KG1 (cell line): ENCODE results near the gene UST.

Experiments
- DNase-seq: peaks from one replicate; lab custom pipeline; 2025; lab: John Stamatoyannopoulos, UW

UST gene

DNA sequence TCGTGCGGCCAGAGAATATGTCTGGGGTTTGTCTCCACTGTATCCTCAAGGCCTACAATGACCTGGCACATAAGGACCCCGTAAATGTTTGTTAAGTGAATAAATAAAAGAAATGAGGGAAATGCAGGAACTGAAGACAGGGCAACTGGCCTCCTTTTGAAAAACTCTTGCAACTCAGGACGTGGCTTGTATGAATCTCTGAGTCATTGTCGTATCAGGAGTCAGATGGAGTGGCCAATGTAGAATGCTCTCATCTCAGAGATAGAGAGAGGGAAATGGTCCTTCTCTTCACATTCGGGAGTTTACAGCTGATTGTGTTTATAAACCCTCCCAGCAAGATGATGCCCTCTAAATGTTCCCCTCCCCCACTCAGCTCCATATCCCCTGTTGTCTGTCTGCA lies 57.1 kb downstream of the UST start:
- no peak for DNase-seq

DNA sequence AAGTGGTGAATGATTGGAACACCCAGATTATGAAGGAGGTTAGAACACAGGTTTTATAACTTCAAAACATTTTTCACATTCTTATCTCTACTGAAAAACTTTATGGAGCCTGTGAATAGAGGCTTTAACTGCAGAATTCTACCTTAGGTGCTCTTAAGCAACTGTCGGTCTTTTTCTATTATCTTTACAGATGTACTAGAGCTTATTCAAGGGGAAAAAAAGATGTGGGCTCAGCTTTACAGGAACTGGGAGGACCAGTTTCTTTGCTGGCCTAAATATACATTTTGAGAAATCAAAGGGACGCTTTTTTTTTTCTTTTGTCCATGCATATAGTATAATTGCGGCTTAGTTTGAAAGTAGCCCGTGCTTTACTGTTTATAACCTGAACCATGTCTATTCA lies 58.9 kb downstream of the UST start:
- DNase-seq = no peak

DNA sequence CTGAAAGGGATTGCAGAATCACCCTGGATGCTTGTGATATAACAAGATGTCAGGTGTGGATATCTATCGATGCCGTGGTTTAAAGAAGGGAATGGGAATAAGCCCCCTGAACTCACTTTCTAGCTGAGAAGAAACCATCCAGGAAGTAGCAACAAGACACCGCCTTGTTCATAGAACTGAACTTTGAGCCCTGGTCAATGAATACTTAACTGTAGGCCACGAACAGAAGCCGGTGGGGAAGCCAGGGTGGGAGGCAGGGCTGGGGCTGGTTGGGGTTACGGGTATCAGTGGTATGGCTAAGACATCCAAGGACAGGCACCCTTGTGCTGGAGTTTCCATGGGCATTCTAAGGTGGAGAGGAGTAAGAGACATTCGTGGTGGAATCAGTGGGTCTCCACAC lies 61.0 kb downstream of the UST start:
- no peak for DNase-seq

DNA sequence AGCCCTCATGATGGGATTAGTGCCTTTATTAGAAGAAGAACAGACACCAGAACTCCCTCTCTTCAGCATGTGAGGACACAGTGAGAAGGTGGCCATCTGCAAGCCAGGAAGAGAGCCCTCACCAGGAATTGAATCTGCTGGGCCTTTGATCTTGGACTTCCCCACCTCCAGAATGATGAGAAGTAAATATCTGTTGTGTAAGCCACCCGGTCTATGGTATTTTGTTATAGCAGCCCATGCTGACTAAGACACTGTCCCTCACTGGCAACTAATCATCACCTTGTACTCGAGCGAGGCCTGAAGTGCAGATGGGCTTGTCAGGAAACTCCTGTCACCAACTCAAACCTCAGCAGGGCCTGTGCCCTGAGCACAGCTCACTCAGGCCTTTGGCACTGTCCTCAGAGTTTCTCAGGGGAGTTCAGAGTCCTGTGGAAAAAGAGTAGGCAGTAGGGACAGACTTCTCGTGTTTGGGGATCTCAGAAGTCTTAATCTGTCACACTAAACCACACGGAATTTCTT lies 62.0 kb downstream of the UST start:
- DNase-seq = no peak

DNA sequence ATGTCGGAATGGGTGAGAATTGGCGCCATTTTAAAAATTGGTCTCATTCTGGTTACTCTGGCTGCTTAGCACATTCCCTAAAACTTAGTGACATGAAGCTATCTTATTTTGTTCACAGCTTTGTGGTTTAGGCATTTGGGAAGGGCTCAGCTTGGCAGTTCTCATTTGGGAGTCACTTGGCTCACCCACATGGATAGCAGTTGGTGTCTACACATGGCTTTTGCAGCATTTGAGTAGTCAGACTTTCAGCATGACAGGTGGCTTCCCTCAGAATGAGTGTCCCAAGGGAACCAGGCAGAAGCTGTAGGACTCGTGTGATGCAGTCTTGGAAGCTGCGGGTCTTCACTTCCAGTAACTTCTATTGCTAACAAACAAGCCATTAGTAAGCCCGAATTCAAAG lies 64.6 kb downstream of the UST start:
- no peak for DNase-seq

DNA sequence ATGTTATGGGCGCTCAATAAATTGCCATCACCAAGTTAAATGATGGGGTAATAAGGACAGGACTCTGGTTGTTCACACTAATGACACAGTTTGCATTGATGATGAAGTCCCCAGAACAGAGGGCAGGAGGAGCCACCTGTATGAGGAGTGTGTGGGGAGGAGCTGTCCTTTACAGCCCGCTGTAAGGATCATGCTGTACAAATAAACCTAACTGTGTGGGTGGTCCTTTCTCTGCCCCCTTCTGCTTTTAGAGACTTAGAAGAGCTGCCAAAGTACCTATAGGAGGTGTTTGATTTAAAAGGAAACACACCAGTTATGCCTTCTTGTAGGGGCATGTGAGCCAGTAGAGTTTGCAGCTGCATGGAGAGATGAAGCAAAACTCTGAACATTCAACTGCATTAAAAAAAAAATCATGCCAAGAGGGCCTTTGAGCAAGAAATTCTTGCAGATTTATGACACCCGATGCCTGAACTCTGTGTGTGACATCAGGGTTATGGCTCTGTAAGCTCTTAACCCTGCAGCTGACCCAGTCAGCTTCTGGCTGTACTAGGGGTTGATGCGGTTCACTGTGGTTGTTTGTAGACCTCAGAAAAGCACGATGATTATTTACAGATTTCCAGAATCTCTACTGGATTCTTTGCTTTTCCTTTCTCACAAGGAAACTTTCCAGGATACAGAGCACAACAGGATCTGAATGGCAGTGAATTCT lies 67.4 kb downstream of the UST start:
- no peak for DNase-seq

DNA sequence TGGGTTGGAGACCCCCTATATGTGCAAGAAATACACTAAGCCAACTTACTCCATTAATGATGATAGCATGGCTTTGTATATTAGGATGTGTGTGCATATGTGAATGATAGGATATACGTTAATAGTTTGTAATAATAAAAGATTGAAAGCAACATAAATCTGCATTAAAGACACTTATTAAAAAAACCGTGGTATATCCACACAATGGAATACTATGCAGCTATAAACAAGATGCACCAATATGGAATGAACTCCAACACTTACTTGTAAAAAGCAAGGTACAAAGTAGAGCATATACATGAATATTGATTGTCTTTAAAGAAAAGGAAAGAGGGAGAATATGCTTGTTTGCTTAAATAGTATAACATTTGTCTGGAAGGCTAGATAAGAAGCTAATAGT lies 68.0 kb downstream of the UST start:
- DNase-seq = no peak

DNA sequence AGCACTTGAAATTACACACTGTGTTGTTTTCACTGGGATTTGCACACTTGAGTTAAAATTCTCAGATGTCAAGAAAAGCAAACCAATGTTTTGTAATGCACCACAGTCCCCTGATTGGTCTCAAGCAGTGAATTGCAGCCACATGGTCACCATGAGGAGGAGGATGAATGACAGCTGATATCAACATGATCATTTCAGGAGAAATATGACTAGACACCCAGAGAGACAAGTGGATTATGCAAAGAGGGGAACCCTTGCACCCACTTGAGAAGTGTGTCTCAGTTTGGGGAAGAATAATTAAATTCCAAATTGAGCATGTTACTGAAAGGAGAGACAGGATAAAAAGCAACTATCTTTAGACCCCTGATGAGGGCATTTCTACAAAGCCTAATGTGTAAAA lies 69.3 kb downstream of the UST start:
- DNase-seq = no peak

DNA sequence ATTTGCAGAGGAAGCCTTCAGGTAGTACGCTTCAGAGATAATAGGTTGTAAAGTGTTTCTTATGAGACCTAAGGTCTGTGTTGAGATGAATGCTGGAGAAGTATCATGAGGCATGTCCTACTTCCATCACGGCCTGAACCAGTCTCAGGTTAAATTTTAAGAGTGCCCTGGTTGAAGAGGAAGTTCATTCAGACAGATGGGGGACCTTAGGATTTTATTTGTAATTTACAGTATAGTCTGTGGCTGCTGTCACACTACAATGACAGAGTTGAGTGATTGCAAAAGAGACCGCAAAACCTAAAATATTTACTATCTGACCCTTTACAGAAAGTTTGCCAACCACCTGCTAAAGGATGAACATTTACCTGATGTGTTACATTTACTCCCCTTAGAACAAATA lies 70.9 kb downstream of the UST start:
- DNase-seq = no peak

DNA sequence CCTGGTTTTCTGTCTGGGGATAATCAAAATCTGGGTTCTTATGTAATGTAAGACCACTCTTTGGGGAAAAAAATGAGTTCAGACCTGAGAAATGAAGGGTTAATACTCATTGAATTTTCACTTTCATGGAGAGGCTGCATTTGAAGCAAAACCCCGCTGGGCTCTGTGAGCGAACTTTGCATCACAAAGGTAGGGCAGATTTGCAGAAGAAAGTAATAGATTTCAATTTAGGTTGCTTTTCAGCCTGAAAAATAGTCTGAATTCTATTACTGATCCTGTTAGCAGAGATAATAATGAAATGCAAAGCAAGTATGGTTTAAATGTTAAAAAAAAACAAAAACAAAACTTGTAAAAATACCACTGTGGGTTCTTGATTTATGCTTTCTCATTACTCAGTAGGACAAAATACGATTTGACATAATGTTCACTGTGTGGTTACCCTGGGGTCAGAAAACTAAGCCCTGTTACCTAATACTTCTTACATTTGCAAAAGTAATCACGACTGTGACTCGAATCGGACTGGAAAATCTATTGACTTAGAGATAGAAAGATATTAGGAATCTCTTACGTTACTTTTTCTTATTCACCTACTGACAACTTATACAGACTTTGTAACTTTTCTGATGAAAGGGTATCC lies 72.2 kb downstream of the UST start:
- DNase-seq = no peak

DNA sequence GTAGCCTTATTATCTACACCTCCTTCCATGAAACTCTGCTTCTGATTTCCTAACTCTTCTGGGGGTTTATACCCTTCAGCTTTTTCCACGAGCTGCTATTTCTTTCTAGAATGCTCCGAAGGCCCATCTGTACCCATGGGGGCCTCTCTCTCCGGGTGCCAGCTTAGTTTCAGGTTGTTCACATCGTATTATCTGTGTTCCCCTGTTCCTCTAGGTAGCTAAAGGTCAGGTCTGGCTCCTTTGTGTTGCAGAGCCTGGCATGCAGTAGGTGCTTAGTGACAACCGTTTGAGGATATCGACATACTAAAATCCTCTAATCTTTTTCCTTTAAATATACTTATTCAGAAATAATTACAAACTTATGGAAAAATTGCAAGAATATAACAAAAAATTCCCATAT lies 73.0 kb downstream of the UST start:
- DNase-seq = no peak

DNA sequence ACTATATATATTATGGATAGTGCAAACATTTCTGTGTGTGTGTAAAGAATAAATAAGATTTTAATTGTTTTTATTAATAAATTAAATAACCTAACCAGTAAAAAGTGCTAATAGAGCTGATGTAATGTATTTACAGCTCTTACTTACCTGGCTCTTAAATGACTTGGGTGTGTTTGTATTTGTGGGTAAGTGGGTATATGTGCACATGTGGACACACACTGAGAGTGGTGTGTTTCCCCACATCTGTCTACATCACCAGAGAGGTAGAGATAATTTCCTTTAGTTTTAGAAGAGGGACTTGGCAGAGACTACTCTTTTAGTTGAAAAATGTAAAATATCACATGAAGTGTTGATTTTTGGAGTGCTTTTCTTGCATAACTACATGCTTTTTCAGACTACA lies 76.0 kb downstream of the UST start:
- no peak for DNase-seq

DNA sequence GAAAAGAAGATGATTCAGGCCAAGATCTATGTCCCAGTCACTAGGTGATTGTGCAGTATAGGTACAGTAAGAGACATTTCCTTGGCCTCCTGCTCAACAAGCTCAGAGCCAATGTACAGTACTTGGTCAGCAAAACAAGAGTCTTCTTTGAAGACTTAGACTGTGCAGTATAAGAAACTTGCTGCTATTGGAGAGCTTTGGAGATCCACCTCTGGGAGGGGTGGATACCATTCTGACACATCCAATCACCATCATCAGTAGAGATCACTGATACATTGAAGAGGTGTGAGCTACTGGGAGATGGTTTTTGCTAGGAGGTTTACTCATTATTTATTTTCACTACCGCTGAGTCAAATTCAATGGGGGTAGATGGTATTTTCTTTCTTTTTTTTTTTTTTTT lies 77.5 kb downstream of the UST start:
- no peak for DNase-seq

DNA sequence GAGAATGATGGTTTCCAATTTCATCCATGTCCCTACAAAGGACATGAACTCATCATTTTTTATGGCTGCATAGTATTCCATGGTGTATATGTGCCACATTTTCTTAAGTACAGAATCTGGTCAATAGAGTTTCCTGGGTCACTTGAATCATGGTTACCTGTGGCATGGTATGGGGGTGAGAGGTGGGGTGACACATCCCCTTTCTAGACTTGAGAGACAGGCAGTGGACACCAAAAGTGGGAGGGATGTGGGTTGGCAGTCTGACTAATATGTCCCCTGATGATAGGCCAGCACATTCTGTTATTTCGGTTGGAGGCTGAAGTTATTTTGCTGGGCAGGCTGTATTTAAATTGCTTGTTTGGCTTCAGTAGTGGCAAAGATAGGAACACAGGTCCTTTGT lies 78.1 kb downstream of the UST start:
- no peak for DNase-seq

DNA sequence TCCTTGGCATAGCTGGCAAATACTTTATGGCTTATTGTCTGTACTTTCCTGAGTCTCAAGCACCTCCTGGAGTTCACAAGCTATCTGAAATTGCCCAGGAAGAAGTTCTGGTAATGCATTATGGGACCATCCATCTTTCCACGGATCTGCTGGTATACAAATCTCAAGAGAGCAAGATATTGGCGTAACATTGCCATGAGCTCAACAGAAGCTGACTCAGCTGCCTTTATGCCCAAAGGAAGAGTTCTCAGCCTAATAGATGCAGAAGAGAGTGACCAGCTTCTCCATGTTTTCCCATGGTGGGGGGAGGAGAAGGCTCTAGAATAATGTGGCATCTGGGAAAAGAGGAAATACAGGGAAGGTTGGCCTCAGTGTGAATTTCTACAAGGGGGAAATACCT lies 78.7 kb downstream of the UST start:
- DNase-seq = no peak

DNA sequence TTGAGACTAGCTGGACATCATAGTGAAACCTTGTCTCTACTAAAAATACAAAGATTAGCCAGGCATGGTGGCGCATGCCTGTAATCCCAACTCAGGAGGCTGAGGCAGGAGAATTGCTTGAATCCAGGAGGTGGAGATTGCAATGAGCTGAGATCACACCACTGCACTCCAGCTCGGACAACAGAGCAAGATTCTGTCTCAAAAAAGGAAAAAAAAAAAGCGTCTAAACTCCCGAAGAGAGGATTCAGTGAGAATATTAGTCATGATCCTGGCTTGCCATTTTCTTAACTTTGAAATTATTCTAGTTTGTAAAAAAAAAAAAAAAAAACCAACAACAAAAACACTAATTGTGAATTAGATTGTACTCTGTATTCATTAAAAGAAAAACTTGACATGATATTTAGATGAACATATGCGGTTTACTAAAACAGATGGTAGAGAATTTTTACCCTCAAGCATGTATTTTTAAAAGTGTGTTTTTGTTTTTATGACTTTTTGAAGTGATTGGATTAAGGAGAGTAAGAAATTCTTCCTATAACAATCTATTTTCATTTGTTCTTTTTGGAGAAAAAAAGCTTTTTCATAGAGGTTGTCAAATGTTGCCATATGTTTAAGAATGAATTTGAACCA lies 80.7 kb downstream of the UST start:
- DNase-seq = no peak

DNA sequence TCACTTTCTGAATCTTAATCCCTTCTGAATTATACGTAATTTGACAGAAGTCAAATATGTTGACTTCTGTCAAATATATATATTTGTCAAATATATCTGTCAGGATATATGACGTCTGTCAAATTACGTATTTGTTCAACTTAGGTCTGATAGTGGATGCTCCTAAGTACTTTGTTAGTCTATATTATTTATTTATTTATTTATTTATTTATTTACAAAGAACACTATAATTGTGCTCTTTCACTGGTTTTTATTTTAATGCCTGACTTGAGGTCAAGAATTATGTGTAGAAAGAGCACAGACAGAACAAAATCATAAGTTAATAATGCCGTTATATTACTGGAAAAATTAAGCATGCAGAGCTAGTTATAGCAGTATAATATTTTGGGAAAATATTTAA lies 81.2 kb downstream of the UST start:
- no peak for DNase-seq

DNA sequence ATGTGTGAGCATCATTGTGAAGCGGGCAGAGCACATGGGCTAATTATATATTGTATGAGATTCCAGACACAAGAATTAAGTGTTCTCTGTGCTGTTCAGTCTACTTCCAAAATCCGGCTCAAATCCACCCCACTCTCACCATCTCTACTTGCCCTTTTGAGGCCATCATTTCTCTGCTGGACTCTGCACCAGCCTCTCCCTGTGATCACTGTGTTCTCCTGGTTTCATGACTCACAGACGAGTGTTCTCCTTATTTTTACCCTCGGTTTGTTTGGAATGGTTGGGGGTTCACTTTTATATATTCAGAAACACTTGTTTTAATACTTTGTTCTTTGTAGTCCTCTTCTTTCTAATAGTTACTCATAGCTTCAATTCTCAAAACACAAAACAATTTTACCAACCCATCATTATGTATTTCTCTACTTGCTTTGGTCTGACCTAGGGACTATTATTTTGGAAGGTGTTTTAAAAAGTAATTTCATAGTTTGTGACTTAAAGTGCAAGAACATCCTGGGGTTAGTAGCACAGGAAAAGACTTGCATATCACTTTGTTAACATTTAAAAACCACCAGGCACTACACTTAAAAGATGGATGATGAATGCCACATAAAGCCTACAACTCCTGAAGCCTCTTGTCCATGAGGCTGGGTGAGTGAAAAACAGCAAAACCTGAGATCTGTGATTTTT lies 82.7 kb downstream of the UST start:
- DNase-seq = no peak

DNA sequence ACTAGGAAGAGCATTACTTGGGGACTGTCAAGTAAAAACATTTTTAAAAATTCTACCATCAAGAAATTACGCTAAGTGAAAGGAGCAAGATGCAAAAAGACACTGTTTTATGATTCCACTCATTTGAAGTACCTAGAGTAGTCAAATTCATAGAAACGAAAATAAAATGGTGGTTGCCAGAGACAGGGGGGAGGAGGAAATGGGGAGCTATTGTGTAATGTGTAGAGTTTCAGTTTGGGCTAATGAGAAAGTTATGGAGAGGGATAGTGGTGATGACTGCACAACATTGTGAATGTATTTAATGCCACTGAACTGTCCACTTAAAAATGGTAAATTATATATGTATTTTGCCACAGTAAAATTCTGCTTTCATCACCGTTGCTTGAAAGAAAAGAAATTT lies 83.8 kb downstream of the UST start:
- DNase-seq = peak; percentile 41

DNA sequence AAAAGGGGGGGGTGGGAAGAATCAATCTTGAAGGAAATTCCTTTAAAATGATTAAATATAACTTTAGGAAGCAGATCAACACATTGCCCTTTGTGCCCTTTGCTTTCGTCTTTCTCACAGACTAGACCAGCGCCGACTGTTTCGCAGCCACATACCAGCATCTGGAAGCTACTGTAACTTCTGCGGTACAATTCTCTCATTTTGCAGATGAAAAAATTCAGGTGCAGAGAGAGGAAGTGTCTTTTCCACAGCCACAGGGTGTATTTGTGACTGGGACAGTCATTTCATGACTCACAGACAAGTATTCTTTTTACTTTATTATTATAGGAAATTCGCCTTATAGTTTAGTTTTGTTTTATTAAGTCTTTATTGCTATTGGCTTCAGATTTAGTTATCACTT lies 84.2 kb downstream of the UST start:
- DNase-seq = peak; percentile 41

DNA sequence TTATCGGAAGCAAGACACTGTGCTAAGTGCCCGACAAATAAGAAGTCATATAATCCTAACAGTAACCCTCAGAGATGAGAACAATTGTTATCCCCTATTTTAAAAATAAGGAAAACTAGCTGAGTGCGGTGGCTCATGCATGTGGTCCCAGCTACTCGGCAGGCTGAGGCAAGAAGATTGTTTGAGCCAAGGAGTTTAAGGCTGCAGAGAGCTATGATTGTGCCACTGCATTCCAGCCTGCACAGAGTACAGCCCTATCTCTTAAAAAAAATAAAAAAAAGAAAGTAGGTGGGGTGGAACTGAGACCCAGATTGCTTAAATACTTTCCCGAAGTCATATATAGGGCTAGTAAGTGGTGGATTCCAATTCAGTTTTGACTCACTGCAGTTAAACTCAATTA lies 84.7 kb downstream of the UST start:
- DNase-seq = no peak

DNA sequence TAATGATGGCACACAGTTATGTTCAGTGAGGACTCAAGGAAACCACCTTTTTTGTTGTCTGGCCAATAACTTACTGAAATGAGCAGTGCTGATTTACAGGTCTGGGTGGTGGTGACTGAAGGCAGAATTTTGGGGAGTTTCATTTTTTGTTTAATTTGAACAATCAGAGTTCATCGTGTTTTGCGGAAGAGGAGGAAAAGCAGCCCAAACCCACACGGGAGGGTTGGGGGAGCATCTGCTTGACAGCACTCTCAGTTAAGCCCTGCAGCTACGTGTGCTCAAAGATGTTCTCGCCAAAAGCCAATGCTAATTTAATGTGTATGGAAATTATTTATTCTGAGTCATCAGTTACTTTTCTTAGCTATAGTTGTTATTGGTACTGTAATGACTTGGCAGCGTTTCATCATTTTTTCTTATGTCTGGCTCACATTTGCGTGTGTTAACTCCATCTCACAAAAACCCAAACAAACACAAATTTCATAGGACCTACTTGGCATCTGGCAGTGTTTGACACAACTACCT lies 89.2 kb downstream of the UST start:
- DNase-seq = no peak

DNA sequence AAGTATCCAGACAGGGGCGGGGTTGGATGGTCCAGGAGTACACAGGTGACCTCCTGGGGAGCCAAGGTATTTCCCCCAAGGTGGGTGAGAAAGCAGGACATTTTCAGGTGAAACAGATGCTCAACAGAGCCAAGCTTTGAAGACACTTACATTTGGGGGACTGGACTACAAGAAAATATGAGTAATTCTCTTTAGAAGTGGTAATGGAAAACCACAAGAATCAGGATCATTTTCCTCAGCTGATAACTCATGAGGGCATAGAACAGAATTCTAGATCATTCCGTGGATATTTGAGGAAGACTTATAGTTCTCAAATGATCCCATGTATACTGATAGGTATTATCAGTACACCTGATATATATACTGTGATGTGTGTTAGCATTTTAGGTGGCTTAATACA lies 89.9 kb downstream of the UST start:
- no peak for DNase-seq
